GM21619 (cell line): ENCODE results near the gene MTCL1.

ENCODE experiments used
- ATAC-seq: cut with Tn5 transposase; IDR thresholded peaks from one replicate; pipeline ENCODE4 v1.9.1; 2021; ENCODE audit not compliant: unreplicated experiment

The MTCL1 gene

DNA sequence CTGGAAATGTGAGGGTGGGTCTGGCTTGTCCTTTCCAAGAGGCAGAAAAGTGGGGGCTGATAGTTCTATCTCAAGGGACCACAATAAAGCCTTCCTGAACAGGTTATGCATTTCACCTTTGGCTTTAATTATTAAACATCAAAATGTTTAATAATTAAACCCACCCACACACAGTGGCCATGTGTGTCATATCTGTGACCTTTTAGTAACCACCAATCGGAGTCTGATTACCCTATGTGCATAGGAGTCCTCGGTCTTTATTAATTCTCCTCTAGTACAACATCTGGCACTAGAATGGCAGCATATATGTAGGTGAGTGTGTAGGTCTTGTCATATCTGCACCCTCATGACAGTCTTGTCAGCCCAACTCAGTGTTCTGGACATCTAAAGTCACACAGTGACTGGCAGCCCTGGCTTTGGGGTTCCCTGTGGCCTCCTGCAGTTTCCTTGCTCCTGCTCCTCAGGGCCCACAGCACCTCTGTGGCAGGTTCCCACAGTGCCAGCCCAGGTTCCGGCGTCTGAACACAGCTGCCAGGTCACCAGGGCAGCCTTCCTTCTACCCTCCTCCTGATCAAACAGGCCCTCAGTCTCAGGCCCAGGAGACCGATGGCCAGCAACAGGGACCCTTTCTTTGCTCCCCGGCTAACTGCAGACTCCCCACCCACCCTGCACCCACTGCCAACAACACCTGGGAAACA is 100.9 kb downstream of the MTCL1 start:
- no peak for ATAC-seq

DNA sequence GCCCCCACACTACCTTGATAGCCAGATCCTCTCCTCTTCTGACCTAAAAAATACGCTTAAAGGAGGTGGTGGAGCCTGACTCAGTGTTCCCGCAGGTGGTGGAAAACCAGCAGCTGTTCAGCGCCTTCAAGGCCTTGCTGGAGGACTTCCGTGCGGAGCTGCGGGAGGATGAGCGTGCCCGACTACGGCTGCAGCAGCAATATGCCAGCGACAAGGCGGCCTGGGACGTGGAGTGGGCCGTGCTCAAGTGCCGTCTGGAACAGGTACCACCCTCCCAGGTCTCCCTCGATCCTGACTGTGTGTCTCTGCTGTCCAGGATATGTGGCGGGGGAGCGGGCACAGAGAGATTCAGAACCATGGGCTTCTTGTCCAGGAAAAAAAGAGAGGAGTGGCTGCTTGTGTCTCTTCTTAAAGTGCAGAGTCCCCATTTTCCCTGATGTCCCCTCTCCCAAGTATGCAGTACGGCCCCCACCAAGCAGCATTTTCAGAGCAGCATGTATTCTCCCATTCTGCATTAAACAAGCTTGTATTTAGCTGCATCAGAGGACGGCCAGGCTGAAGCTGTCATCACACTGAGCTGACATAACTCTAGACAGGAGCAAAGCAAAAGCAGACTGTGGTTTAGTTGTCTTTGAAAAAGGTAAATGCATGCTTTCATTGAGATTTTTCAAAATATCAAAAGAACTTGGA is 101.6 kb downstream of the MTCL1 start:
- ATAC-seq = no peak

DNA sequence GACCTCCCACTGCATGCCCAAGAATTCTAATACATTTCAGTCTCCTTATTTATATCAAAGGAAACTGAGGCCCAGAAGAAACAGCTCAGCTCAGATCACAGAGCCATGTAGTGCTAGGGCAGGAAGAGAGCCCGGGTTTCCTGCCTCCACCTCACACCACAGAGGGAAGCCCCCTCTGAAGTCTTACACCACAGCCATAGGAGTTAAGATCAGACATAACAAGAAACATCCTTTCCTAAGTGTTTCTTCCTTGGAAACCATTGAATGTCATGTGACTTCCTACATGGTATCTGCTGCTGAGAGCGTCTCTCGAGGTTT is 102.1 kb downstream of the MTCL1 start:
- no peak for ATAC-seq

DNA sequence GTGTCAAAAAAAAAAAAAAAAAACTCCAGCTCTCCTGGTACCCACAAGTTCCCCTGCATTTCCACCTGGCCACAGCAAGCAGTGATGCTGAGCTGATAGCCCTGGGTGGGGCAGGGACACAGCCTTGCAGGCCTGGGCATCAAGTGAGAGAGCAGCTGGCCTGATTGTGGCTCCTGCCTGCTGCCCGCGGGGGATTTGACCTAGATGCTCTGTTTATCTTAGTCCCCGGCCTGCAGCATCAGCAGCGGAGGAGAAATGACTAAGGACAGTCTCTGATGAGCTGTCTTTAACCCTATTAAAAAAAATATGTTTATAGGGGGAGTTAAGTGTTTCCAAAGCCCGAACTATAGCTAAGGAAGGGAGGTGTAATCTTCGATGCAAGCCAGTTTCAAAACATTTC is 102.6 kb downstream of the MTCL1 start:
- ATAC-seq = no peak

DNA sequence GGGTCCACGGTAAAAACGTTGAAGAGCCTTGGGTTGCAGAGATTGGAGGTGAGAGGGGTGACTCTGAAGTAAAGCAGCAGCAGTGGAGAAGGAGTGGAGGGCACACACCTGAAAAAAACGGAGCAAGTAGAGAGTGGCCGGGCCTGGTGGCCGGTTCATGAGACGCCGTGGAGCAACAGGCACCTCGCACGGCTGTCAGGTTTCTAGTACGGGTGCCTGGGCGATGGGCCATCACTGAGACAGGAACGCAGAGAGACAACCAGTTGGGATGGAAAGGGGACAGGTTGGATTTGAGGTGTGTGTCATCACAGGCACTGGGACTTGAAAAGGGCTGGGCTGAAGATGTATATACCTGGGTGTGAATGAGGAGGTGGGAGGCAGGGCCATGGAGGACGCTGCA is 104.2 kb downstream of the MTCL1 start:
- no peak for ATAC-seq

DNA sequence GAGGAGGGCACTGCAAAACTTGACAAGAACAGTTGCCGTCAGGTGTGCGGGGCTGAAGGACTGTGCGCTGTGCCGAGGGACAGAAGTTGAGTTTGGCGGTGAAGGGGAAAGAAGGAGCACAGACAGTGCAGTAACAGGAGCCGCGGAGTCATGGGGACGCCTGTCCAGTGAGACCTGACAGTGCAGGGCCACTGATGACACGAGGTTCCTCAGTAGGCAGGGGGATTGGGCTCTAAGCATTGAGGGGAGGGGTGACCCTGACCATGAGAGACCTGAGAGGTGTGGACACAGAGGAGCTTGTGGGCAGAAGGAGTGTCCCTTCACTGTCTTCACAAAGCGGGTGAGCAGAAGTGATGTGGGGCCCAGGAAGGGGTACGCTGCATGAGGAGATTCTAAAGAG is 104.8 kb downstream of the MTCL1 start:
- no peak for ATAC-seq

DNA sequence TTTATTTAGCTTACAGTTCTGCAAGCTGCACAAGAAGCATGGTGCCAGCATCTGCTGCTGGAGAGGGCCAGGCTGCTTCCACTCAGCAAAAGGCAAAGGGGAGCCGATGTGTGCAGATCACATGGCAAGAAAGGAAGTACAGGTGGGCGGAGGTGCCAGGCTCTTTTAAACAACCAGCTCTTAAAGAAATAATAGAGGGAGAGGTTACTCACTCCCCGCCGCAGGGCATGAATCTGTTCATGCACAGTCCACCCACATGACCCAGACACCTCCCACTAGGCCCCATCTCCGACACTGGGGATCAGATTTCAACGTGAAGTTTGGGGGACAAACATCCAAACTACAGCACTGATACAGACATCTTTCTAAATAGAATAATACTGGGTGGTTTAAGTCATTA is 105.8 kb downstream of the MTCL1 start:
- ATAC-seq = no peak

DNA sequence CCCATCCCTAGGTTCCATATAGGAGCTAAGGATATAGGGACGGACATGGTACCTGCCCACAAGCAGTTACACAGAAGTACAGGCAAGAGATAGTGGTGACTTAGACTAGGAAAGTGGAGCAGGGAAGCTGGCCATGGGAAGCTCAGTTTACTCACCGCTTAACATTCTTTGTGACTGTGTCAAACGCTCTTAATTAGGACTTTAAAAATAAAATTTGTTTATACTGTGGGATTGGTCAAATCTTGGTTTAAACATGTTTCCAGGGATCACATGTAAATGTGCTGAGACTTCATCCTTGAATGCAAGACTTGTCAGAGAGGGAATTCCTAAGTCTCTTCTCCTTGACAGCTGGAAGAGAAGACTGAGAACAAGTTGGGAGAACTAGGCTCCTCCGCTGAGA is 107.3 kb downstream of the MTCL1 start:
- ATAC-seq = no peak

DNA sequence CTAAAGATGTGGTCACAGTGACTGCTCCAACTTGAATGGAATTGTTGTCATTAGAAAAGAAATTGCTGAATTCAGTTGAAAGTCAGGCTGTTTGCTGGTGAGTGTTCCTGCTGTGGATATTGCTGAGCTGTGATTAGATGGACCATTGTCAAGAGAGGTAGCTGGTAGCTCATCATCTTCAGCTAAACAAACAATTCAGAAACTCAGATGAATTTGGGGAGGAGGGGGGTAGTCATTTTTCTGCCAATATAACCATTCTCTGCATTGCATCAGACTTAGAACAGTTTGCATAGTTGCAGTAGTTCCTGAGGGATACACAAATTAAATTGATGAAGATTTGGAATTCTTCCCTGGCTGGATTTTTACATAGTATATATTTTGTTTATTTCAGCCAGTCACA is 108.3 kb downstream of the MTCL1 start:
- ATAC-seq = no peak

DNA sequence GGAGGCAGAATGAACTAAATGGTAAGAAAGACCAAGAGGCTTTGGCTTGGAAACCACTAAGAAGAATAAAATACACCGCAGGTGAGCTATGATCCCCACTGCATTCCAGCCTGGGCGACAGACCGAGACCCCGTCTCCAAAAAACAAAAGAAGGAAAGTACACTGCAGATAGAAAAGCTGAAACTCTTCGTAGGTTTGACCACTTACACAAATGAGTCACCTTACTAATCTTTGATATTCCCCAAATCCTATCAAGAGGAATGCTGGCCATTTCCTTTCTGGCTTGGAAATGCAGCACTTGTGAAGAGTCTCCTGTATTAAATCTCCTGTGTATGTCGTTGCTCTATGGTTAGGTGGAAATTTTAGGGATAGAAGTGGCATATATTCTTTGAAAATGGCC is 108.8 kb downstream of the MTCL1 start:
- ATAC-seq = no peak

DNA sequence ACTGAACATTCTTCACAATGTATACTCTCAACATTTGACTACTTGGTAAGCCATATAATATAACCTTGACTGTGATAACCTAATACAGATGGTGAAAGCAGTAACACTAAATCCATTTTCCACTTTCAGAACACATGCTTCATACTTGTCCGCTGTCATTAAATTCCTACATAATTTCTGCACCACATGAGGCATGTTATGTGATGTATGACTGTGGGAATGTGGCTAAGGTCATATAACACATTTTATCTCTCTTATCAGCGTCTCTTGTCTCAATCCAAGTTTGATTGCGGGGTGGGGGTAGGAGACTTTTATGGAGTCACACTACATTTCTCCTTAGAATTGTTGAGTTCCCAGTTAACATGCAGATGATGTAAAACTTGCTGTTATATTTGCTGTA is 110.9 kb downstream of the MTCL1 start:
- ATAC-seq = no peak

DNA sequence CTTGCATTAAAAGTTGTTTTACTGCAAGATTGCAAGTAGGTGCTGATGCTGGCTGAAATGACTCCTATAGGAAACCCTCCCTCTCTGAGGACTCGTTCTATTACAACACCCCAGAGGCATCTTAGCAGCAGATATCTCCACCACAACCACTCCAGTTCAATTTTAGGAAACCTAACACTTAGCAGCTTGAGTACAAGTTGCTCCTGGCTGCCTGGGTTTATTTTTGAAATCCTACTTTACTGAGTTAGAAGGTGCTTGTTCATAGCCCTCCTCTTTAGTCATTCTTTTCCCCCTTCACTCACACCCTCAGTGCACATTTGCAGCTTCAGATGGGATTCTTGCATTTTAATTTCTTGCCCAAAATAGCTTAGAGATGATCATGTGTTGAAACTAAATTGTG is 111.5 kb downstream of the MTCL1 start:
- no peak for ATAC-seq

DNA sequence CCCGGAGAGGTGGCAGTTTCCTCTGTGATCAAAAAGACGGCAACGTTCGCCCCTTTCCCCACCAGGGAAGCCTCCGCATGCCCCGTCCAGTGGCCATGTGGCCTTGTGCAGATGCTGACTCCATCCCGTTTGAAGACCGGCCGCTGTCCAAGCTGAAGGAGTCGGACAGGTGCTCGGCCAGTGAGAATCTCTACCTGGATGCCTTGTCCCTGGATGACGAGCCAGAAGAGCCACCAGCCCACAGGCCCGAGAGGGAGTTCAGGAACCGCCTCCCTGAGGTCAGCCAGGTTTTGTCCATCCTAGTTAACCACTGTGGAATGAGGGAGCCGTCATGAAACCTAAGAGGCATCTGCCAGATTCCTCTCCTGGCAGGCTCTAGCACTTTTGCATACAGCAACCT is 113.6 kb downstream of the MTCL1 start:
- no peak for ATAC-seq

DNA sequence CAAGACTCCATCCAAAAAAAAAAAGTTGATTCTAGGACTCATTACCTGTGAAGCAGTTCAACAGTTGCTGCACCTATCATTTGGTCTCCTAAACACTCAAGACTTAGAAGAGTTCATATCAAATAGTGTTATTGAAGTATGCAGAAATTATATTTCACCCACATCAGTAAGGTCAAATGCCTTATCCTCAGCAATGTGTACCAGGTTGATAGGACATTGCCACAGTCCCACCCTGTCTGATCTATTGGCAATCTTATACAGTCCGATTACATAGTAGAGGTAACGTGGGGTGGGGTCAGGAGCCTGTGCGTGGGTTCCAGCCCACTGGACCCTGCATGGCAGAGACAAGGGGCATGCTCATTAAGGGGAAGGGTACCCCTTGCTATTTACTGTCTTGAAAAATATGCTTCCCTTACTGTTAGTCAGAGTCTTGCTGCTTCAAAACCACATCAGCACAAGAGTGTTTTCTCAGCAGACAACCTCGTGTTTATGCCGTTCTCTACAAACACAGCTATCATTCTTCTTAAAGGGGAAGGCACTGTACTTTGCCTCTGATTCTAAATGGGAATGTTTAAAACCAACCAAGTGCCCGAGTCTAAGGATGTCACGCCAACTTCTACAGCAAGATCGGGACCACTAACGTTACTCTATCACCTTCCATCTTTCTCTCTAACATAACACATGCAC is 115.2 kb downstream of the MTCL1 start:
- ATAC-seq = no peak

DNA sequence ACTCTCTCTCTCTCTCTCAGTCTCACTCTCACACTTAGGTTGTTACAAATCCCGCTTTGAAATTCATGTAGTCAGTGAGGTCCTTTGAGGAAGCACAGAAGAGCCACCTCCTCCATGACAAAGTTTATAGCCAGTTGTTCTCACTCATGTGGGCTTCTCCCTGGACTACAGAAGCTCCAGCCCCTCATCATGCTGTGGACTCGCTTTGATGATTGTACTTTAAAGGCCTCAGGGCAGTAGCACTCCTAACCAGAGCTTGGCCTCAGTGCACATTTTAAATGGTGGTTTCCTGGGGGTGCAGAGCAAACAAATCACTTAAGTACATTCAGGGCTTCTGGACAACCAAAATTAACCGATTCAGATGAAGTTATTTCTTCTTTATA is 115.7 kb downstream of the MTCL1 start:
- ATAC-seq = no peak

DNA sequence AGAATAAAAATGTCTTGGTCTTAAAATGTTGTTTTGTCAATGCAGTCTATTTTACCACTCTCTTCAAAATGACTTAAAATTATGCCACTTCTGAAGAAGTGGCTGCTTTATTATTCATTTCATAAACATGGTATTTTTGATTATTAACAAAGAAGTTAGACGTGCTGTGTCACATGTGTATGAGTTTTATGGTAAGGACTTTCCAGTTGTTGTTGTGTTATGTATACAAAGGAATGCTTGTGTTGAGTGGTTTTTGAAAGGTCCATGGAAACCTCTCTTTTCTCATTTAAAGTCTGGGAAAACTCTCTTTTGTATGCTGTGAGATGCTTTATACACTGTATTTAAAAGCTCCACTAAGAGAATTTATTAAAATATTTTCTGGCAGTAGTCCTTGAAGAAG is 116.2 kb downstream of the MTCL1 start:
- no peak for ATAC-seq

DNA sequence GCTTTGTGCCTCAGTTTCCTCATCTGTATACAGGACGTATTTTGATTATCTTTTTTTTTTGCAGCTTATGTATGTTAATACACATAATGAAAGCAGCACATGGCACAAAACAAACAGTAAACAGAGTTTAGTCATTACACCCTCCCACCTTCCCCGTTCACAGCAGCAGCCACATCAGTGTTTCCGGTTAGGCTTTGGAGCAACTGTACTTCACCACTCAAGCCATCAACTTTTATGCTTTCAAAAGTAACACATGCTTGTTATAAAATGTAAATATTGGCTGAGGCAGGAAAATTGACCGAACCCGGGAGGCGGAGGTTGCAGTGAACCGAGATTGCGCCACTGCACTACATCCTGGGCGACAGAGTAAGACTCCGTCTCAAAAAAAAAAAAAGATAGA is 117.3 kb downstream of the MTCL1 start:
- ATAC-seq = no peak

DNA sequence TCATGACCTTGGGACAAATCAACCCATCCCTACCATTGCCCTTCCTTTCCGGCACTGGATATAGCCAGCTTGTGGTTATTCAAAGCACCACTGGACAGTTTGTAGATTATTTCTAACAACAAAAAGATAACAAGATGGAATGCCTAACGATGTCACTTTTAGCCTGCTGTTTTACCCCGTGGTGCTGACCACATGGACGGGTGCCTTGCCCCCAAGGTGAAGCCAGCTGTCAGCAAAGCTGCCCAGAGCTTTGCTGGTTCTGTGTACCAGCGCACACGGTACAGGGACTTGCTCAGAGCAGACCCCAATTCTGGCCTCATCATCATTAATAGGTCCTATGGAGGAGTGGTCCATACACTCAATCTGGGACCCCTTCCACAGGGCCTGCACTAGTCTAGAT is 118.2 kb downstream of the MTCL1 start:
- ATAC-seq = no peak

DNA sequence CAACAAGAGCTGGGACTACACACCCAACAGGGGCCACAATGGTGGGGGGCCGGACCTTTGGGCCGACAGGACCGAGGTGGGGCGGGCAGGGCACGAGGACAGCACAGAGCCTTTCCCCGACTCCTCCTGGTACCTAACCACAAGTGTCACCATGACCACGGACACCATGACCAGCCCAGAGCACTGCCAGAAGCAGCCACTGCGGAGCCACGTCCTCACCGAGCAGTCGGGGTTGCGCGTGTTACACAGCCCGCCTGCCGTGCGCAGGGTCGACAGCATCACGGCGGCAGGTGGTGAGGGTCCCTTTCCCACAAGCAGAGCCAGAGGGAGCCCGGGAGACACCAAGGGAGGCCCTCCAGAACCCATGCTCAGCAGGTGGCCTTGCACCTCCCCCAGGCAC is 119.5 kb downstream of the MTCL1 start:
- no peak for ATAC-seq

DNA sequence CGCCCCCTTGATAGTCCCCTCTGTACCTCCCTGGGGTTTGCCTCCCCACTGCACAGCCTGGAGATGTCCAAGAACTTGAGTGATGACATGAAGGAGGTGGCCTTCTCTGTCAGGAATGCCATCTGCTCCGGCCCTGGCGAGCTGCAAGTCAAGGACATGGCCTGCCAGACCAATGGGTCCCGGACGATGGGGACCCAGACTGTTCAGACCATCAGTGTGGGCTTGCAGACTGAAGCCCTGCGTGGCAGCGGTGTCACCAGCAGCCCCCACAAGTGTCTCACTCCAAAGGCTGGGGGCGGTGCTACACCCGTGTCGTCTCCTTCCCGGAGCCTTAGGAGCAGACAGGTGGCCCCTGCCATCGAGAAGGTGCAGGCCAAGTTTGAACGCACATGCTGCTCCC is 119.9 kb downstream of the MTCL1 start:
- ATAC-seq = no peak

DNA sequence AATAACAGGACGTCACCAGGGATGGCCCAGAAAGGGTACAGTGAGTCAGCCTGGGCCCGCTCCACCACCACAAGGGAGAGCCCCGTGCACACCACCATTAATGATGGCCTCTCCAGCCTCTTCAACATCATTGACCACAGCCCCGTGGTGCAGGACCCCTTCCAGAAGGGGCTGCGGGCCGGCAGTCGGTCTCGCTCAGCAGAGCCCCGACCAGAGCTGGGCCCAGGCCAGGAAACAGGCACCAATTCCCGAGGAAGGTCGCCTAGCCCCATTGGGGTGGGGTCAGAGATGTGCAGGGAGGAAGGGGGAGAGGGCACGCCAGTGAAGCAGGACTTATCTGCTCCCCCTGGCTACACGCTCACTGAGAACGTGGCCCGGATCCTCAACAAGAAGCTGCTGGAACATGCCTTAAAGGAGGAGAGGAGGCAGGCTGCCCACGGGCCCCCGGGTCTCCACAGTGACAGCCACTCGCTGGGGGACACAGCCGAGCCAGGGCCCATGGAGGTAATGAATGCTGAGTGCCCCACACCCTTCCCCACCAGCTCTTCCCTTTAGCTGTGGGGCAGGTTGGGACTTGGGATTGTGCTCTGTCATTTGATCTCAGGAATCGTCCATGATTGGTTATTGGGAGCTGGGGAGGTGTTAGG is 120.5 kb downstream of the MTCL1 start:
- ATAC-seq = no peak

DNA sequence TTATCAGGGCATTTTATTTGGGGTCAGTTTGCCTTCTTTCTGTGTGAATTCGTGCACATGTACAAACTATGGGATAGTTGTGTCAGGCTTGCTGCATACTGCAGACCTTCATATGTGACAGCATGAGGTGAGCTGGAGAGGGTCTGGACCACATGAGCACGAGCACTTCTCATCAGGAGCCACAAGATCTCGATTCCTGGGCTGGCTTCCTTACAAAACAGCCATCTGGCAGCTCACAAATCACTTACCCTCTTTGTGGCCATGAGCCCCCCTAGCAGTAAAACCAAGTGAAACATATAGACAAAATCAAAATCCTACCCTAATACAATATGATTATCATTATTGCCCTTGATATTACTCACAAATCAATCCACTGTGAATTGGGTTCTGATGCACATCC is 121.2 kb downstream of the MTCL1 start:
- ATAC-seq = no peak
